CD4-positive, CD25-positive, alpha-beta regulatory T cell (primary cell): ENCODE results near the gene KCNJ16. TPM values are rescaled to one million over a fixed set of nuclear protein-coding genes. Genes with fewer than 3 reads are reported as not detected.

Experiments used
- ATAC-seq, 2 donors: fragments of 150-1000 bp; cut with Tn5 transposase; one replicate each; pipeline ENCODE4 v1.10.0; 2021; ENCODE audit warnings: low read depth in 2 of 2, moderate number of reproducible peaks in 2 of 2, moderate library complexity in 1 of 2
- DNase-seq, 3 donors: peaks; one replicate each; pipeline versions ENCODE4 v3.0.0 to v3.0.0-alpha.2; 2012 to 2022; ENCODE audit warnings: mixed read lengths in 1 of 3
- H3K27ac ChIP-seq: one replicate; pipeline ENCODE4 v1.7.0; 2013; ENCODE audit warnings: mild to moderate bottlenecking, low read length; ENCODE audit not compliant: insufficient read depth, poor library complexity, severe bottlenecking
- H3K27me3 ChIP-seq: one replicate; pipeline ENCODE4 v1.7.0; 2013; ENCODE audit warnings: low read length; ENCODE audit not compliant: control insufficient read depth, insufficient read depth
- H3K36me3 ChIP-seq: one replicate; pipeline ENCODE4 v1.7.0; 2013; ENCODE audit warnings: mild to moderate bottlenecking, low read length, moderate library complexity; ENCODE audit not compliant: control insufficient read depth, insufficient read depth
- H3K4me1 ChIP-seq: 2 replicates; pipeline ENCODE4 v1.7.0; 2013; ENCODE audit warnings: mild to moderate bottlenecking, low read length; ENCODE audit not compliant: insufficient read depth, control insufficient read depth, poor library complexity, severe bottlenecking
- H3K4me3 ChIP-seq: one replicate; pipeline ENCODE4 v1.7.0; 2013; ENCODE audit warnings: low read depth, mild to moderate bottlenecking, low read length, moderate library complexity
- H3K9me3 ChIP-seq, 2 experiments: 1 replicate in 1 of 2; 2 replicates in 1 of 2; pipeline ENCODE4 v1.7.0; 2013; ENCODE audit warnings: low read length in 2 of 2, mild to moderate bottlenecking in 1 of 2, moderate library complexity in 1 of 2; ENCODE audit not compliant: control insufficient read depth in 2 of 2
- H3K27ac Mint-ChIP-seq, 3 donors: one replicate each; pipeline ENCODE4 v1.8.0; 2020 to 2022; ENCODE audit warnings: mild to moderate bottlenecking in 3 of 3, mixed read lengths in 3 of 3, moderate library complexity in 2 of 3
- H3K27me3 Mint-ChIP-seq: one replicate; pipeline ENCODE4 v1.8.0; 2022; ENCODE audit warnings: mild to moderate bottlenecking, mixed read lengths
- H3K36me3 Mint-ChIP-seq: one replicate; pipeline ENCODE4 v1.8.0; 2020; ENCODE audit warnings: mixed read lengths
- H3K4me1 Mint-ChIP-seq, 4 donors: one replicate each; pipeline ENCODE4 v1.8.0; 2020 to 2022; ENCODE audit warnings: mixed read lengths in 4 of 4, mild to moderate bottlenecking in 1 of 4
- H3K4me3 Mint-ChIP-seq, 4 donors: one replicate each; pipeline ENCODE4 v1.8.0; 2020 to 2022; ENCODE audit warnings: mild to moderate bottlenecking in 4 of 4, mixed read lengths in 4 of 4, moderate library complexity in 3 of 4
- H3K9me3 Mint-ChIP-seq, 7 donors: one replicate each; pipeline ENCODE4 v1.8.0; 2020 to 2022; ENCODE audit warnings: mixed read lengths in 7 of 7, mild to moderate bottlenecking in 3 of 7, moderate library complexity in 2 of 7
- polyA plus RNA-seq, 4 donors: library from polyadenylated mRNA; unstranded; fragments of 300-500 nt; fragmentation: Illumina TruSeq; gene quantifications; one replicate each; pipeline ENCODE4 v1.2.3, GENCODE V29; 2021
- total RNA-seq: library from RNA; stranded (reverse); gene quantifications from one replicate; pipeline ENCODE4 v1.2.3, GENCODE V29; 2022

The KCNJ16 gene
- total and polyA plus RNA-seq, 5 donors from 2014 or later: not detected

DNA sequence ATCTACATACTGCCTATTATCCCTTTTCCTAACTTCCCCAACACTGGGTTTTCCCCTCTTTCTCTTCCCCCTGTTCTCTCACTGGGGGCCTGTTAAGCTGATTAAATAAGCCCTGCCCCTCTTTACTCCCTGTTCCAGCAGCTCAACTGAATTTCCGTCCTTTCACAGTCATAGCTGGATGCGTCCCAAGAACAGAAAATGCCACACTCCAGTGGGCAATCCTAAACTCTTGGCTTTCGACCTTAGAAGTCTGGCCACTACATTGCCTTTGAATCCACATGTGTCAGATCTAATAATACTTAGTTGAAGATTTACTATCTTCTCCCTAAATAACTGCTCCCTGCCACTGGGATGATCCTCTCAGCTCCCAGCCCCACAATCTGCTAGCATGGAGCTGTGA is 34.5 kb downstream of the KCNJ16 start:
- no peak overlapping the region for H3K4me3 ChIP-seq
- H3K27ac ChIP-seq: no peak overlapping the region
- H3K27me3 ChIP-seq: no peaks in the 10 kb centered on the region
- no peaks in the 10 kb centered on the region for H3K36me3 Mint-ChIP-seq
- peaks cover 0 to 2% (median 0%) of the 10 kb centered on the region in 4 donors for H3K4me1 Mint-ChIP-seq
- H3K36me3 ChIP-seq: no peaks in the 10 kb centered on the region
- ATAC-seq (no peak), DNase-seq (no peak)
- H3K4me3 Mint-ChIP-seq: no peak overlapping the region
- H3K27me3 Mint-ChIP-seq: no peaks in the 10 kb centered on the region
- no peaks in the 10 kb centered on the region for H3K4me1 ChIP-seq
- H3K27ac Mint-ChIP-seq: no peak overlapping the region
- H3K9me3 Mint-ChIP-seq: peaks cover 0 to 9% (median 0%) of the 10 kb centered on the region in 7 donors
- no peaks in the 10 kb centered on the region for H3K9me3 ChIP-seq

DNA sequence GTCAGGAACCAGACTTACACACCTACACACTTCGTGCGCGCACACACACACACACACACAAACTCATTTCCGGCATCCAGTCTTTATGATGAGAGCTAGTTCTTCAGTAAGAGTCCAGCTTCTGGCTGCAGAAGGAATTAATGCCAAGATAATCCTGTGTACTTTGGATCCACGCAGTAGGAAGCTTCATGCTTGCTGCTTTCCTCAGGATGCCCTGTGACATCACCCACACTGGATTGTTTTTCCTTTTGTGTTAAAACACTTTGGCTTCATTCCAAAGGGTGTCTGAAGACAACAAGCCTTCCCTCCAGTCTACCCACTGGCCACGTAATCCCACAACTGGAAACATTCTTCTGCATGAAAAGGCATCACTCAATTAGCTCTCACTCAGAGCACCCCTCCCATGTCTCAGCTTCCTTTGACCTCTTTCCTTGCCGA is 35.4 kb downstream of the KCNJ16 start:
- H3K9me3 ChIP-seq: no peaks in the 10 kb centered on the region
- Mint-ChIP-seq H3K4me1 (no peaks in the 10 kb centered on the region), H3K4me3 (no peak overlapping the region), H3K27ac (no peak overlapping the region), H3K9me3 (peaks cover 0 to 9% (median 0%) of the 10 kb centered on the region in 7 donors), H3K36me3 (no peaks in the 10 kb centered on the region), H3K27me3 (no peaks in the 10 kb centered on the region)
- no peaks in the 10 kb centered on the region for H3K36me3 ChIP-seq
- H3K4me3 ChIP-seq: no peak overlapping the region
- no peaks in the 10 kb centered on the region for H3K27me3 ChIP-seq
- no peak for DNase-seq
- H3K27ac ChIP-seq: no peak overlapping the region
- no peak for ATAC-seq
- no peaks in the 10 kb centered on the region for H3K4me1 ChIP-seq

DNA sequence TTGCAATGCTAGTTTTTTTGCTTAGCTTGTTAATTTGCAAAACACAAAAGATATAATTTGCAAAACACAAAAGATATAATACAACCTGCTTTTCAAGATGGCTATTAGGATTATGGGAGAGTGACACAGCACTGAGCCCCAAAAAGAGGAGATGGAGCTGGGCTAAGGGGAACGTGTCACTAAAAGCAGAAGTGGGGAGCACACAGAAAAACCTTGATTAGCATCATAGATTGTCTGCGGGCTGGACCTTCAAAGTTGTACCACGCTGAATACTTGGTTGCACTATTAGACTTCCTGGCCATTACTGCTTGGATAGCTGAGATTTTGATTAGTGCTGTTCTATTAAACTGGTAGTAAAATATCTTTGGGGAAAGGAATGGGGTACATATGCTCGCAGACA is 36.2 kb downstream of the KCNJ16 start:
- no peaks in the 10 kb centered on the region for H3K27me3 ChIP-seq
- H3K4me3 ChIP-seq: no peak overlapping the region
- no peak overlapping the region for H3K27ac ChIP-seq
- no peaks in the 10 kb centered on the region for H3K4me1 ChIP-seq
- H3K36me3 Mint-ChIP-seq: no peaks in the 10 kb centered on the region
- no peak overlapping the region for H3K27ac Mint-ChIP-seq
- H3K9me3 Mint-ChIP-seq: peaks cover 0 to 9% (median 0%) of the 10 kb centered on the region in 7 donors
- no peaks in the 10 kb centered on the region for H3K4me1 Mint-ChIP-seq
- no peaks in the 10 kb centered on the region for H3K9me3 ChIP-seq
- H3K4me3 Mint-ChIP-seq: no peak overlapping the region
- ATAC-seq: no peak
- no peak for DNase-seq
- no peaks in the 10 kb centered on the region for H3K27me3 Mint-ChIP-seq
- no peaks in the 10 kb centered on the region for H3K36me3 ChIP-seq

DNA sequence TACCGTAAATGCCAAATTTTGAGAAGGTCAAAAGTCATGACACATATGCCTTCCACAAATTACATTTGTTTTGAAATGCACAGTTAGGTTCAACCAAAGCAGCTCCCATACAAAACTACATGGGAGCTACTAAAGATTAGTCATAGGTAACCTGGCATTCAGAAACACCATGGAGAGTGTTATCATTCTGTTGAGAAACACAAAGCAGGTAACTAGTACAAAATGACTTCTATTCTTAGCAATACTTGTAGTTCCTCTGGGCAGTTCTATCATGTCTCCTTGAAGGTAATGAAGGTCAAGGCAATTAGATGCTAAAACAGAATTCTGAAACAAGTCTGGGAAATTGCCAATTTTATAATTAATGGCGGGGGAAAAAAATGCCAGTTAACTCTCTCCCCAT is 39.4 kb downstream of the KCNJ16 start:
- Histone ChIP-seq H3K4me3 (no peak overlapping the region), H3K27ac (no peak overlapping the region), H3K36me3 (no peaks in the 10 kb centered on the region), H3K27me3 (no peaks in the 10 kb centered on the region), H3K9me3 (no peaks in the 10 kb centered on the region), H3K4me1 (no peaks in the 10 kb centered on the region)
- DNase-seq (no peak), ATAC-seq (no peak)
- H3K27me3 Mint-ChIP-seq: no peaks in the 10 kb centered on the region
- H3K9me3 Mint-ChIP-seq: peaks cover 0 to 12% (median 2%) of the 10 kb centered on the region in 7 donors
- H3K27ac Mint-ChIP-seq: no peak overlapping the region
- no peak overlapping the region for H3K4me3 Mint-ChIP-seq
- H3K4me1 Mint-ChIP-seq: no peaks in the 10 kb centered on the region
- no peaks in the 10 kb centered on the region for H3K36me3 Mint-ChIP-seq

DNA sequence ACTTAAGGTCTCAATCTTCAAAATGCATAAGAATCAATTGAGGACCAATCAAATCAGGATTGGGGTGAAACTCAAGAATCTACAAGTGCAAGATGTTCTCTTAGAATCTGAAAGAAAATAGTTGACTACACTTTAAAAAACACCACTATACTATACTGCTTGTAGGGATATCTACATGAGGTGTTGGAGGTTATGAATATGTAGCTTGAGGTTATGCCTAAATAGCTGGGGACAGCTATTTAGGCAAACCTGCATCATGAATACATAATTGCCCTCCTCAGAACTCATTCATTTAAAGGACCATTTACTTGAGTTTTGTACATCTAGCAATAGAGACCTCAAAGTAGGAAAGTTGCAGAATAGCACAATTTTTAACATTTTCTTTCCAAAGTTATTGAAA is 40.1 kb downstream of the KCNJ16 start:
- H3K4me3 Mint-ChIP-seq: no peak overlapping the region
- Histone ChIP-seq H3K36me3 (no peaks in the 10 kb centered on the region), H3K9me3 (no peaks in the 10 kb centered on the region), H3K4me1 (no peaks in the 10 kb centered on the region), H3K4me3 (no peak overlapping the region), H3K27ac (no peak overlapping the region), H3K27me3 (no peaks in the 10 kb centered on the region)
- no peaks in the 10 kb centered on the region for H3K27me3 Mint-ChIP-seq
- DNase-seq: no peak
- H3K9me3 Mint-ChIP-seq: peaks cover 0 to 13% (median 2%) of the 10 kb centered on the region in 7 donors
- no peaks in the 10 kb centered on the region for H3K36me3 Mint-ChIP-seq
- no peak overlapping the region for H3K27ac Mint-ChIP-seq
- H3K4me1 Mint-ChIP-seq: no peaks in the 10 kb centered on the region
- ATAC-seq: no peak

DNA sequence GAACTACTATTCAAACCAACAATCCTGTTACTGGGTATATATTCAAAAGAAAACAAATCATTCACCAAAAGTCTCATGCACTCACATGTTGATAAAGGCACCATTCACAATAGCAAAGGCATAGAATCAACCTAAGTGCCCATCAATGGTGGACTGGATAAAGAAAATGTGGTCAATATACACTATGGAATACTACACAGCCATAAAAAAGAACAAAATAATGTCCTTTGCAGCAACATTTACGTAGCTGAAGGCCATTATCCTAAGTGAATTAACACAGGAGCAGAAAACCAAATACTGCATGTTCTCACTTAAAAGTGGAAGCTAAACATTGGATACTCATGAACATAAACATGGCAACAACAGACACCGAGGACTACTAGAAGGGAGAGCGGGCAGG is 41.9 kb downstream of the KCNJ16 start:
- Histone ChIP-seq H3K36me3 (no peaks in the 10 kb centered on the region), H3K4me3 (no peak overlapping the region), H3K27me3 (no peaks in the 10 kb centered on the region), H3K4me1 (no peaks in the 10 kb centered on the region), H3K27ac (no peak overlapping the region), H3K9me3 (peaks cover 0 to 3% of the 10 kb centered on the region in 2 experiments)
- Mint-ChIP-seq H3K27me3 (no peaks in the 10 kb centered on the region), H3K9me3 (peaks cover 0 to 16% (median 4%) of the 10 kb centered on the region in 7 donors), H3K4me3 (no peak overlapping the region), H3K4me1 (no peaks in the 10 kb centered on the region), H3K36me3 (no peaks in the 10 kb centered on the region), H3K27ac (no peak overlapping the region)
- DNase-seq (no peak), ATAC-seq (no peak)

DNA sequence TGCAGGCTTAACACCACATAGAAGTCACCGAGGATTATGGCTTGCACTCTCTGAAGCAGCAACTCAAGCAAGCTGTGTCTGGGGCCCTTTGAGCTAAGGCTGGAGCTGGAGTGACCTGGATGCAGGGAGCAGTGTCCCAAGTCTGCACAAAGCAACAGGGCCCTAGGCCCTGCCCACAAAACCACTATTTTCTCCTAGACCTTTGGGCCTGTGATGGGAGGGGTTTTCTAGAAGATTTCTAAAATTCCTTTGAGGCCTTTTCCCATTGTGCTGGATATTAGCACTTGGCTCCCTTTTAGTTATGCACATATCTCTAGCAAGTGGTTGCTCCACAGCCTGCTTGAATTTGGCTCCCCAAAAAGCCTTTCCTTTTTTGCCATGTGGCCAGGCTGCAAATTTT is 44.5 kb downstream of the KCNJ16 start:
- Histone ChIP-seq H3K4me1 (no peaks in the 10 kb centered on the region), H3K4me3 (no peak overlapping the region), H3K27me3 (no peaks in the 10 kb centered on the region), H3K9me3 (peaks cover 0 to 3% of the 10 kb centered on the region in 2 experiments), H3K36me3 (no peaks in the 10 kb centered on the region), H3K27ac (no peak overlapping the region)
- DNase-seq (no peak), ATAC-seq (no peak)
- H3K9me3 Mint-ChIP-seq: peaks cover 0 to 14% (median 4%) of the 10 kb centered on the region in 7 donors
- H3K27me3 Mint-ChIP-seq: no peaks in the 10 kb centered on the region
- no peaks in the 10 kb centered on the region for H3K4me1 Mint-ChIP-seq
- H3K4me3 Mint-ChIP-seq: no peak overlapping the region
- no peaks in the 10 kb centered on the region for H3K36me3 Mint-ChIP-seq
- H3K27ac Mint-ChIP-seq: no peak overlapping the region

DNA sequence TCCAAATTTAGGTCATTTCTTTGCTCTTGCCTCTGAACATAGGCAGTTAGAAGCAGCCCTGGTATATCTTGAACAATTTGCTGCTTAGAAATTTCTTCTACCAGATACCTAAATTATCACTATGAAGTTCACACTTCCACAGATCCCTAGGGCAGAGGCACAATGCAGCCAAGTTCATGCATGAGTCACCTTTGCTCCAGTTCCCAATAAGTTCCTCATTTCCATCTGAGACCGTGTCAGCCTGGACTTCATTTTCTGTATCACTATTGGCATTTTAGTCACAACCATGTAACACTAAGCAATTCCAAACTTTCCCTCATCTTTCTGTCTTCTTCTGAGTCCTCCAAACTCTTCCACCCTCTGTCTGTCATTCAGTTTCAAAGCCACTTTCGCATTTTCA is 45.0 kb downstream of the KCNJ16 start:
- H3K4me1 ChIP-seq: no peaks in the 10 kb centered on the region
- Mint-ChIP-seq H3K36me3 (no peaks in the 10 kb centered on the region), H3K4me3 (no peak overlapping the region), H3K27ac (no peak overlapping the region), H3K4me1 (no peaks in the 10 kb centered on the region), H3K9me3 (peaks cover 0 to 14% (median 4%) of the 10 kb centered on the region in 7 donors), H3K27me3 (no peaks in the 10 kb centered on the region)
- no peak overlapping the region for H3K4me3 ChIP-seq
- H3K36me3 ChIP-seq: no peaks in the 10 kb centered on the region
- ATAC-seq: no peak
- no peak for DNase-seq
- H3K27ac ChIP-seq: no peak overlapping the region
- H3K9me3 ChIP-seq: peaks cover 0 to 3% of the 10 kb centered on the region in 2 experiments
- no peaks in the 10 kb centered on the region for H3K27me3 ChIP-seq
